Measurements from ENCODE around the gene SPAG9. TPM values are rescaled to one million over a fixed set of nuclear protein-coding genes. Genes with fewer than 3 reads are reported as not detected.

The SPAG9 gene
- total RNA-seq, 1 experiment from 2014 or later: 77.6 TPM

- POLR2A ChIA-PET: no interaction called here
- Histone ChIP-seq H2AFZ (ENCODE audit: low read depth, low read length, poor library complexity, severe bottlenecking) (no peak overlapping the region), H3K79me2 (ENCODE audit: insufficient read depth, low read length) (peaks cover 71% of the 10 kb centered on the region), H3K9ac (ENCODE audit: low read length) (no peak overlapping the region), H3K9me2 (ENCODE audit: insufficient read depth) (no peaks in the 10 kb centered on the region), H3K36me3 (ENCODE audit: control insufficient read depth in 1 of 2, insufficient read depth in 2 of 2, low read length in 2 of 2) (no peaks in the 10 kb centered on the region), H4K20me1 (ENCODE audit: insufficient read depth) (peaks cover 4% of the 10 kb centered on the region; the same call in 1 of the 2 replicates), H3K27ac (ENCODE audit: low read depth, low read length) (no peak overlapping the region), H3K4me3 (replicated peaks in 1 of 2; ENCODE audit: low read depth in 1 of 2, low read length in 2 of 2) (no peak overlapping the region), H3K4me2 (ENCODE audit: low read length) (no peak overlapping the region), H3K4me1 (ENCODE audit: control insufficient read depth in 1 of 2, insufficient read depth in 2 of 2, low read length in 2 of 2) (peaks cover 2 to 5% of the 10 kb centered on the region in 2 experiments; a peak in 2 of 4 replicates), H3K9me3 (ENCODE audit: control insufficient read depth in 1 of 2, insufficient read depth in 1 of 2, low read depth in 1 of 2, low read length in 2 of 2) (no peaks in the 10 kb centered on the region), H3K27me3 (ENCODE audit: insufficient read depth, low read length) (no peaks in the 10 kb centered on the region)
- ATAC-seq (no peak), DNase-seq (ENCODE audit: low read depth, low spot score) (no peak)
- intact Hi-C loops (cut with micrococcal nuclease): no loop called here
- CTCF ChIA-PET: interaction anchor here (1.1 kb wide), 1 partner anchor 9 kb away, joined by 7 read pairs; no protein-coding TSS in a partner anchor
- RAD21 ChIA-PET (ENCODE audit: low non-redundant PET in 1 of 2, low total read pairs in 2 of 2, uncharacterized antibody in 2 of 2, unreplicated experiment in 2 of 2): no interaction called here
- BruUV-seq (replicated peaks): no TSS peak
- TF ChIP-seq TCF7L2 (IDR thresholded peaks at IDR 0.05; ENCODE audit: borderline replicate concordance, extremely low read depth, insufficient read depth, insufficient read length): no peak
- TF ChIP-seq POLR2AphosphoS5 (IDR thresholded peaks at IDR 0.05; ENCODE audit: low read depth, low read length): no peak
- no peak for TF ChIP-seq EGR1 (IDR thresholded peaks at IDR 0.05; ENCODE audit: low read depth)
- no peak for TF ChIP-seq EZH2 (IDR thresholded peaks at IDR 0.05)
Observed at GRCh38 chr17:51065466-51065865, 55.2 kb downstream of the SPAG9 start.

- H3K4me1 ChIP-seq (ENCODE audit: control insufficient read depth in 1 of 2, insufficient read depth in 2 of 2, low read length in 2 of 2): peaks cover 4 to 17% of the 10 kb centered on the region in 2 experiments; a peak in 3 of 4 replicates
Observed at GRCh38 chr17:51064061-51064735, 56.5 kb downstream of the SPAG9 start.

More at GRCh38 chr17:51064061-51064735, 56.5 kb downstream of the SPAG9 start:
- intact Hi-C loops (cut with micrococcal nuclease): no loop called here
- Histone ChIP-seq H2AFZ (ENCODE audit: low read depth, low read length, poor library complexity, severe bottlenecking) (no peak overlapping the region), H3K9me3 (ENCODE audit: control insufficient read depth in 1 of 2, insufficient read depth in 1 of 2, low read depth in 1 of 2, low read length in 2 of 2) (no peaks in the 10 kb centered on the region), H3K27me3 (ENCODE audit: insufficient read depth, low read length) (no peaks in the 10 kb centered on the region), H3K4me3 (replicated peaks in 1 of 2; ENCODE audit: low read depth in 1 of 2, low read length in 2 of 2) (no peak overlapping the region), H3K9me2 (ENCODE audit: insufficient read depth) (no peaks in the 10 kb centered on the region), H3K9ac (ENCODE audit: low read length) (no peak overlapping the region), H3K79me2 (ENCODE audit: insufficient read depth, low read length) (peaks cover 67% of the 10 kb centered on the region), H3K27ac (ENCODE audit: low read depth, low read length) (no peak overlapping the region), H4K20me1 (ENCODE audit: insufficient read depth) (peaks cover 4% of the 10 kb centered on the region; the same call in 1 of the 2 replicates), H3K36me3 (ENCODE audit: control insufficient read depth in 1 of 2, insufficient read depth in 2 of 2, low read length in 2 of 2) (no peaks in the 10 kb centered on the region), H3K4me2 (ENCODE audit: low read length) (no peak overlapping the region)
- no peak for TF ChIP-seq EGR1 (IDR thresholded peaks at IDR 0.05; ENCODE audit: low read depth)
- no peak for TF ChIP-seq ZFX (IDR thresholded peaks at IDR 0.05)
- TF ChIP-seq EZH2 (IDR thresholded peaks at IDR 0.05): no peak
- no peak for TF ChIP-seq POLR2AphosphoS5 (IDR thresholded peaks at IDR 0.05; ENCODE audit: low read depth, low read length)
- TF ChIP-seq CBX3 (IDR thresholded peaks at IDR 0.05; ENCODE audit: low read depth): no peak
- TF ChIP-seq FOSL1 (IDR thresholded peaks at IDR 0.05; ENCODE audit: low read depth): no peak
- TF ChIP-seq ZNF274 (IDR thresholded peaks at IDR 0.05; ENCODE audit: low read depth, low read length): no peak
- no peak for TF ChIP-seq MAX (IDR thresholded peaks at IDR 0.05)
- ATAC-seq (no peak), DNase-seq (ENCODE audit: low read depth, low spot score) (no peak)
- RAD21 ChIA-PET (ENCODE audit: low non-redundant PET in 1 of 2, low total read pairs in 2 of 2, uncharacterized antibody in 2 of 2, unreplicated experiment in 2 of 2): no interaction called here
- POLR2A ChIA-PET: no interaction called here
- BruUV-seq (replicated peaks): no TSS peak
- CTCF ChIA-PET: no interaction called here
